GM19351 (cell line): Measurements from ENCODE around the gene ACAD8.

Source experiments
- ATAC-seq: cut with Tn5 transposase; IDR thresholded peaks from one replicate; pipeline ENCODE4 v1.9.1; 2021; ENCODE audit warnings: mild to moderate bottlenecking, moderate library complexity; ENCODE audit not compliant: unreplicated experiment

Gene ACAD8

DNA sequence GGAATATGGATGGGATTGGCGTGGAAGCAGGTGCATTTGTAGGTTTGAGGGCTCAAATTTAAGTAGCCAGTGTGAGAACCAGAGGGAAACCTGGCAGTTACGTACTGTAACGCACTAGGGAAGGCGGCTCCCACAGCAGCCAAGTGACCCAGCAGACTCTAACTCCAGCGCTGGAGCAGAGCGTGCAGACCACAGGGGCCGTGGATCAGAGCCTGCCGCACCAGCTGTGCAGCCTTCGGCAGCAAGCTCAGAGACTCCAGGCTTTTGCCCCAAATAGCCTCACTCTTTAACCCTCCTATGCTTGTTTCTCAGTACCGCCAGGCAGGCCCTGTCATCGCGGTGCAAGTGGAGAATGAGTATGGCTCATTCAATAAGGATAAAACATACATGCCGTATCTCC lies 35.1 kb downstream of the ACAD8 start:
- no peak for ATAC-seq

DNA sequence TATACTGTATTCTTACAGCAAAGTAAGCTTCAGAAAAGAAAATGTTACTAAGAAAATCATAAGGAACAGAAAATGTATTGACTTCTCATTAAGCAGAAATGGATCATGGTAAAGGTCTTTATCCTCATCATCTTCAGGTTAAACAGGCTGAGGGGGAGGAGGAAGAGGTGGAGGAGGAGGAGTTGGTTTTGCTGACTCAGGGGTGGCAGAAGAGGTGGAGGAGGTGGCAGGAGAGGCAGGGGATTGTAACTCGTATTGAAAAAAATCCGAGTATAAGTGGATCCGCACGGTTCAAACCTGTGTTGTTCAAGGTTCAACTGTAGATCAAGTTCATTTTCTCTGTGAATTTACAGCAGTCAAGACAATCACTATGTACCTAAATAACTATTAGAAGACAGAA lies 35.8 kb downstream of the ACAD8 start:
- ATAC-seq, result no peak

DNA sequence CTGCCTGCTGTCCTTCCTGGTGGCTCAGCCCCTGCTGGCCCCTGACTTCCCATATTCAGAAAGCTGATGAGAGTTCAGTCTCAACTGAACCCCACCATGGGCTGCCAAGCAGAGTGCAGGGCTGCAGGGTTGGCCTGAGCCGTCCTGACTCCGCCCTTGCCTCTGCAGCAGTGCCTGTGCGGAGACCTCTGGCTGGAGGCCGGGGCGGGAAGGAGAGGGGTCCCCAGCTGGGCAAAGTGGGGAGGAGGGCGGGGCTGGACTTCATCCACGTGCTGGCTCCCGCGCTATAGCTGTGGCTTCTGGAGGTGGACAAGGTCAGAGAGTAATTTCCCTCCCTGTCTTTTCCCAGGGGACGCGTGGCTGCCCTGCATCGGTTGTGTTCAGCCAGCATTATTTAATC lies 36.4 kb downstream of the ACAD8 start:
- ATAC-seq, result no peak

DNA sequence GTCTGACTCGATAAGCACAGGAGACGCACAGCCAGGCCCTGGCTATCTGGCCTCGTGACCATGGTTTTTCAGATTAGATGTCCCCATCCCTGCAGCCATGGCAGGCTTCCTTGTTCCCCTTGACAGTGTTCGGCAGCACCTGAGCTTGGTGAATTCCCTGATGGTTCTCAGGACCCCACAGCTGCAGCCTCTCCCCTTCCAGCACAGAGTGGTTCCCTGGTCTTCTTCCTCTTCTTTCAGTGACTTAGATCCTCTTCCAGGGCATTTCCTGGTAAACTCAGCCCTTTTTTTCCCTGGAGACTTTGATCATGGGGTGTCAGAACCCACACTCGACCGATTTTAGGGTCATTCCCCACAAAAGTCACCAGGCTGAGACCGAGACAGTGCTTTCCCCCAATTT lies 37.3 kb downstream of the ACAD8 start:
- ATAC-seq, result no peak

DNA sequence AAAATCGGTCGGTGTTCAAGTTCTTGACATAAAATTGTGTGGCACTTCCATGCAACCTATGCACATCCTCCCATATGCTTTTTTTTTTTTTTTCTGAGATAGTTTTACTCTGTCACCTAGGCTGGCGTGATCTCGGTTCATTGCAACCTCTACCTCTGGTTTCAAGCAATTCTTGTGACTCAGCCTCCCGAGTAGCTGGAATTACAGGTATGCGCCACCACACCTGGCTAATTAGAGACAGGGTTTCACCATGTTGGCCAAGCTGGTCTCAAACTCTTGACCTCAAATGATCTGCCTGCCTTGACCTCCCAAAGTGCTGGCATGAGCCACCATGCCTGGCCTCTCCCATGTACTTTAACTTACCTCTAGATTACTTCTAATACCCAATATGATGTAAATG lies 37.8 kb downstream of the ACAD8 start:
- no peak for ATAC-seq

DNA sequence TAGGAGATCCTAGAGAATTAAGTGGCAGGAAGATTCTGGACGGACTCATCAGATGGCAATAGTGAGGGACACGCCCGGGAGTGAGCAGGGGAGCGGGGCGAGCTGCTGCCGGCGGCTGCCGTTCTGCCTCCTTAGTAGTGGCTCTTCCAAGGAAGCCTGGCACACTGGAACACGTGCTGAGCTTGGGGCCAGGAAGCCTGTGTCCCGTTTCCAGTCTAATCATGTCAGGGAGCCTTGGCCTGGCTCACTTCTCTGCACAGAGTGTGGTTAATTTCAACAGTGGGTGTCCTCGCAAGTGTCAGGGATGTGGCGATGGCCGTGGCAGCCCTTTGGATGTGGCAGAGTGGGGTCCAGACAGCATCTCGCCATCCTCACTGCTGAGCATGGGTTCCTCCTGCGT lies 39.3 kb downstream of the ACAD8 start:
- ATAC-seq, result no peak

DNA sequence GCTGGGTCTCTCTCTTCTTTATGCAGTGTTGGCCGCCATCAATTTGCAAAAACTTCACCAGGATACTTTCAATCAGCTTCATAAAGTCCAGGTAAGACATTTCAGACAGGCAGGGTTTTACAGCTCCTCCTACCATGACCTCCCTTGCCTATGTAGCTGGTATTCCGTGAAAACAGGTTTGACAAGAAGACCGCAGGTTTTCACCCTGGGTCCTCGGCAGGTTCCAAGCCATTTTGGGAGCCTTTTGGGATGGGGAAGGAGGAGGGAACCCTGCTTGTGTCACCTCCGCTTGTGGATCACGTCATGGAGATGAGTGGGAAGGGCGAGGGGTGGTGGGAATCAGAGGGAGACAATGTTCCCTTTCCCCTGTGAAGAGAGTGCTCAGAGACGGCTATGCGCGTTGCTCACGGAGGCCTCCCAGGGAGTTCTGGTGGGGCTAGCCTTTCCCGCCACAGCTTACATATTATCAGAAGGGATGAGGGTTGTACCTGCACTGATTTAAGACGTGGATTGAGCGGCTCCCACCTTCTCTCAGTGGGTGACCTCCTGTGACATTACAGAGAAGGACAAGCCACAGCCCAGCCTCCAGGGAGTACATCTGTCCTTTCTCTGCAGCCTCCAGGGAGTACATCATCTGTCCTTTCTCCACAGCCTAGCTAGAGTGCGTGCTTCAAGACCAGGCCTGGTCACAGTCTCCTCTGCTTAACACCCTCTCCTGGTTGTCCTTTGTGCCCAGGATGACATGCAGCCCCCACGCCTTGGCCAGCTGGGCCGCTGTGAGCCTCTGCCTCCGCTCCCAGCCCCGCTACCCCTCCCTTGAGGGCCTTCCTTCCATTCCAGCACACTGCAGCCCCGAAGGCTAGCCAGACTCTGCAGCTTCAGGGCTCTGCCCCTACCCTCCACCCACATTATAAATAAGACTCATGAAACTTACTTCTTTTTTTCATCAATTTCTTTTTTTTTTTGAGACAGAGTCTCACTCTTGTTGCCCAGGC lies 40.0 kb downstream of the ACAD8 start:
- ATAC-seq, result no peak

DNA sequence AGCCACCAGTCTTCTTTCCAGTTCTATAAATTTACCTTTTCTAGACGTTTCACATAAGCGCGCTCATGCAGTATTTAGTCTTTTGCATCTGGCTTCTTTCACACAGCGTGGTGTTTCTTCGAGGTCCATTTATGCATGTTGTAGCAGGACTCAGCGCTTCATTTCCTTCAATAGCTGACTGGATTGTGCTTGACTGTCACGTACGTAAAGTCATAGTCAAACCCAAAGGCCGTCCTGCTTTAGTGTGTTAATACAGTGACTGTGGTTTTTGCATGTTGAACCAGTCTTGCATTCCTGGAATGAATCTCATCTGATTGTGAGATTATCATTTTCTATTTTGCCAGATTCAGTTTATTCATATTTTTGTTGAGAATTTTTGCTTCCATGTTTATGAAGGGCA lies 41.3 kb downstream of the ACAD8 start:
- ATAC-seq, result no peak

DNA sequence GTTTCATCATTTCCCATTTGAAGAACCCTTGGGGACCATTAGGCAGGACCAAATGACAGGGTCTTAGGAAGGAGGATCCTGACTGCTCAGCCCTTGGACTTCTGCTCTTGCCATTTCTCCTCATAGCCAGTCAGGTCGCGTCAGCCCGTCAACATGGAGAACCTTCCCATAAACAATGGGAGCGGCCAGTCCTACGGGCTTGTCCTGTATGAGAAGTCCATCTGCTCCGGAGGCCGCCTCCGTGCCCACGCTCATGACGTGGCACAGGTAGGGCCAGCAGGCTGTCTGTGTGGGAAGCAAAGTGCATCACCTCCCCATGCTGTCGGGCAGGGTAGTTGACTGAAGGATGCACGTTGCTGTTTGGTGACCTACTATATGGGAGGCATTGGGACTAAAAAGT lies 58.9 kb downstream of the ACAD8 start:
- ATAC-seq, result no peak

DNA sequence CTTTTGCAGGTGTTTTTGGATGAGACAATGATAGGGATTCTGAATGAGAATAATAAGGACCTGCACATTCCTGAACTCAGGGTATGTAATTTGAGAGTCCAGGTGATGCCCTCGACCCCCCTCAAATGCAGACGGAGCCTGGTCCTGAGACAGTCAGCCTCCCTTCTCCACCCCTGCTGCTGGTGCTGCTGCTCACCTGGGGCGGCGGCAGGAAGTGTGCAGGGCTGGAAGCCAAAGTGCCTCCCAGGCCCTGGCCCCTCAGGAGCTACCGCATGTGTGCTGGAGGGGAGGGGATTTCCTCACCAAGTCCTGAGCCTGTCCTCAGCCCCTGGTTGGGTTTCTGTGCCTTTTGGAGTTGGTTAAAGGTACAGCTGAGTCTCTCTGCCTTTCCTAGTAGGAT lies 59.4 kb downstream of the ACAD8 start:
- ATAC-seq, result no peak

DNA sequence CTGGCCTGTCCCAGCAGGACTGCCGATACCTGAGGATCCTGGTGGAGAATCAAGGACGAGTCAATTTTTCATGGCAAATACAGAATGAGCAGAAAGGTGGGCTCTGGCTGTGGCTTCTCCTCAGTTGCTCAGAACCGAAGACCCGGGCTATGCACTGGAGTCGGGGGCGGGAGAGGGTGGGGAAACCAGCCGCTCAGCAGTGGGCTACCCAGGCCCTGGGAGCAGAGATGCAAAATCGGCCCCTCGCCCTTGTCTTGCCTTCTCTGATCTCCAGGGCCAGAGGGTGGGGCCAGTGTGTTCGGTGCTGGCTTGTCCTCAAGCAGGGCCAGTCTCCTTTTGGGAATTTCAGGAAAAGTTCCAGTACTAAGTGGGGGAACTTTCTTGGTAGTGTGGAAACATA lies 60.0 kb downstream of the ACAD8 start:
- ATAC-seq, result no peak

DNA sequence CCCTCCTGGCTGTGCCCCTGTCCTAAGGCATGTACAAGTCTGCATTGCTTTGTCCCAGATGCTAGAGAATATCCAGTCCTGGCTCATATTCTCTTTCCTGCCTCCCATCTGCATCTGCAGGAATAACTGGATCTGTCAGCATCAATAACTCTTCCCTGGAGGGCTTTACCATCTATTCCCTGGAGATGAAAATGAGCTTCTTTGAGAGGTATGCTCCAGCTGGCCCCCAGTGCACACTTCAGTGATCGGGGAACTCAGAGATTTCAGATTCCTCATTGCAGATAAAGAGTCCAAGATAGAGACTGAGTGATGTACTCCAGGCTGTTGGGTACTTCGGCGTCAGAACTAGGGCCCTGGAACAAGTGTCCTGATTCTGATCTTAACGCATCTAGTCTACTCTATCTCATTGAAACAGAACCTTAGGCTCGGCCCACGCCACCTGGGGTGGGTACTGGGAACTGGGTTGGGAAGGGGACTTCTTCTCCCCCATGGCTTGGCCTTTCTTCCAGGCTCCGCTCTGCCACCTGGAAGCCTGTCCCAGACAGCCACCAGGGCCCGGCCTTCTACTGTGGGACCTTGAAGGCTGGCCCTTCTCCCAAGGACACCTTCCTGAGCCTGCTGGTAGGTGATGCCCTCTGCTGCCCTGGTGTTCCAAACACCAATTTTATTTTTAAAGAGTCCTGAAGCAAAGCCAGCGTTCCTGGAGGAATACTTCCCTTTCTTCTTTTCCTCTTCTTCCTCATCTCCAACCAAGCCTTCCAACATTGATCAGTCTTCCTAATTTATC lies 60.6 kb downstream of the ACAD8 start:
- ATAC-seq, result no peak
